Upper lobe of left lung (tissue), 6 donors: ENCODE data around the gene NKAIN2. TPM values are rescaled to one million over a fixed set of nuclear protein-coding genes. Genes with fewer than 3 reads are reported as not detected.

Source experiments
- ATAC-seq, 2 donors: fragments of 200-7000 bp; cut with Tn5 transposase; one replicate each; pipeline ENCODE4 v1.9.1; 2022; ENCODE audit warnings: mild to moderate bottlenecking in 2 of 2, moderate library complexity in 2 of 2; ENCODE audit not compliant: low FRiP score in 2 of 2
- DNase-seq, 2 donors: peaks; one replicate each; pipeline ENCODE4 v3.0.0-alpha.2; 2019 to 2020
- H3K27ac ChIP-seq, 4 donors: fragments of 200-600 bp; sonication (generic); one replicate each; pipeline ENCODE4 v1.5.1; 2016 to 2019
- H3K27me3 ChIP-seq, 4 donors: fragments of 200-600 bp; sonication (generic); one replicate each; pipeline ENCODE4 v1.5.1; 2017 to 2019
- H3K36me3 ChIP-seq, 4 donors: fragments of 200-600 bp; sonication (generic); one replicate each; pipeline ENCODE4 v1.5.1; 2016 to 2019
- H3K4me1 ChIP-seq, 4 donors: fragments of 200-600 bp; sonication (generic); one replicate each; pipeline ENCODE4 v1.5.1; 2018 to 2019
- H3K4me3 ChIP-seq, 4 donors: fragments of 200-600 bp; sonication (generic); one replicate each; pipeline ENCODE4 v1.5.1; 2017 to 2019; ENCODE audit warnings: mild to moderate bottlenecking in 2 of 4, moderate library complexity in 1 of 4
- H3K9me3 ChIP-seq, 4 donors: fragments of 200-600 bp; sonication (generic); one replicate each; pipeline ENCODE4 v1.5.1; 2018 to 2019
- CTCF ChIP-seq, 6 experiments: fragments of 450-650 bp in 4 of 6; fragments of 200-600 bp in 2 of 6; sonication (generic) in 2 of 6; IDR thresholded peaks; one replicate each; pipeline ENCODE4 v1.5.1; 2016 to 2019; ENCODE audit warnings: antibody characterized with exemption in 6 of 6
- EP300 ChIP-seq, 4 donors: sonication (generic); formaldehyde crosslinking; IDR thresholded peaks; one replicate each; pipeline ENCODE4 v1.5.1; 2017; ENCODE audit warnings: antibody characterized with exemption in 4 of 4, control low read depth in 2 of 4
- POLR2A ChIP-seq, 4 donors: fragments of 450-650 bp; IDR thresholded peaks; one replicate each; pipeline ENCODE4 v1.5.1; 2016 to 2017; ENCODE audit warnings: antibody characterized with exemption in 4 of 4, mild to moderate bottlenecking in 2 of 4
- POLR2AphosphoS5 ChIP-seq, 2 donors: sonication (generic); formaldehyde crosslinking; IDR thresholded peaks; one replicate each; pipeline ENCODE4 v1.5.1; 2017; ENCODE audit warnings: antibody characterized with exemption in 2 of 2
- WGBS, 2 donors: methylation state at CpG; one replicate each; pipeline ENCODE4 v1.1.5; 2017 to 2018; 5-methylcytosine and 5-hydroxymethylcytosine counted together
- total RNA-seq, 6 donors: library from RNA; depleted of rRNA in 4 of 6; stranded (reverse); fragments of >200 nt in 4 of 6; gene quantifications; one replicate each; pipeline versions ENCODE4 v1.1.0 to v1.2.1, GENCODE V29; 2016 to 2021
- donor health status: DM: no; HTN: no; CAD: no; lungs with moderate emphysema.
- donor health status: DM: no; HTN: yes; CAD: no; lungs with severe emphysema.

Gene NKAIN2
- total RNA-seq, 6 donors from 2014 or later, result 0.13 to 0.20 TPM; not detected in 4

- WGBS, 2 donors, result 75 to 78% methylated on average over 4 of the region's 4 CpGs
- ATAC-seq, result no peak
- Histone ChIP-seq H3K27me3 (no peaks in the 10 kb centered on the region), H3K9me3 (no peaks in the 10 kb centered on the region), H3K4me3 (no peak overlapping the region), H3K36me3 (no peaks in the 10 kb centered on the region), H3K27ac (no peak overlapping the region), H3K4me1 (no peaks in the 10 kb centered on the region)
- DNase-seq, result no peak
- TF ChIP-seq CTCF (IDR thresholded peaks at IDR 0.05) (no peak), POLR2AphosphoS5 (IDR thresholded peaks at IDR 0.05) (no peak), EP300 (IDR thresholded peaks at IDR 0.05) (no peak), POLR2A (IDR thresholded peaks at IDR 0.05) (no peak)
Observed at GRCh38 chr6:124753562-124754105, 950.0 kb downstream of the NKAIN2 start.

GRCh38 chr6:124755321-124755720 is 951.7 kb downstream of the NKAIN2 start:
- Histone ChIP-seq H3K4me1 (no peaks in the 10 kb centered on the region), H3K9me3 (no peaks in the 10 kb centered on the region), H3K27me3 (no peaks in the 10 kb centered on the region), H3K27ac (no peak overlapping the region), H3K36me3 (no peaks in the 10 kb centered on the region), H3K4me3 (no peak overlapping the region)
- ATAC-seq (no peak), DNase-seq (no peak)
- TF ChIP-seq EP300 (IDR thresholded peaks at IDR 0.05), result no peak
- no peak for TF ChIP-seq POLR2AphosphoS5 (IDR thresholded peaks at IDR 0.05)
- no peak for TF ChIP-seq CTCF (IDR thresholded peaks at IDR 0.05)
- no peak for TF ChIP-seq POLR2A (IDR thresholded peaks at IDR 0.05)
- WGBS, 2 donors, result 92 to 95% methylated on average over 2 of the region's 2 CpGs

GRCh38 chr6:124757560-124757959 is 953.9 kb downstream of the NKAIN2 start:
- no peak for DNase-seq
- Histone ChIP-seq H3K27ac (no peak overlapping the region), H3K27me3 (no peaks in the 10 kb centered on the region), H3K4me3 (no peak overlapping the region), H3K4me1 (no peaks in the 10 kb centered on the region), H3K9me3 (no peaks in the 10 kb centered on the region), H3K36me3 (no peaks in the 10 kb centered on the region)
- ATAC-seq, result no peak
- no peak for TF ChIP-seq CTCF (IDR thresholded peaks at IDR 0.05)

GRCh38 chr6:124758663-124759062 is 955.0 kb downstream of the NKAIN2 start:
- no peaks in the 10 kb centered on the region for H3K4me1 ChIP-seq
- ATAC-seq, result no peak
- TF ChIP-seq CTCF (IDR thresholded peaks at IDR 0.05) (no peak), EP300 (IDR thresholded peaks at IDR 0.05) (no peak), POLR2AphosphoS5 (IDR thresholded peaks at IDR 0.05) (no peak), POLR2A (IDR thresholded peaks at IDR 0.05) (no peak)
- H3K36me3 ChIP-seq, result no peaks in the 10 kb centered on the region
- WGBS, 2 donors, result 89 to 100% methylated on average over 1 of the region's 1 CpG
- H3K27me3 ChIP-seq, result no peaks in the 10 kb centered on the region
- DNase-seq, result no peak
- no peaks in the 10 kb centered on the region for H3K9me3 ChIP-seq
- no peak overlapping the region for H3K27ac ChIP-seq
- H3K4me3 ChIP-seq, result no peak overlapping the region

GRCh38 chr6:124765280-124765679 is 961.6 kb downstream of the NKAIN2 start:
- Histone ChIP-seq H3K27ac (no peak overlapping the region), H3K27me3 (no peaks in the 10 kb centered on the region), H3K9me3 (no peaks in the 10 kb centered on the region), H3K36me3 (no peaks in the 10 kb centered on the region), H3K4me3 (no peak overlapping the region), H3K4me1 (no peaks in the 10 kb centered on the region)
- DNase-seq (no peak), ATAC-seq (no peak)
- WGBS, 2 donors, result 65 to 92% methylated on average over 1 of the region's 1 CpG
- TF ChIP-seq EP300 (IDR thresholded peaks at IDR 0.05), result no peak
- TF ChIP-seq POLR2A (IDR thresholded peaks at IDR 0.05), result no peak
- no peak for TF ChIP-seq POLR2AphosphoS5 (IDR thresholded peaks at IDR 0.05)
- TF ChIP-seq CTCF (IDR thresholded peaks at IDR 0.05), result no peak
